Midbrain (tissue), 1 donor: ENCODE results near the gene C16orf96.
A peak's percentile ranks its signal among the peaks of the same experiment; 100 is the strongest.

Source experiments
- DNase-seq: peaks from one replicate; lab custom pipeline; 2025; lab: John Stamatoyannopoulos, UW

Gene C16orf96

DNA sequence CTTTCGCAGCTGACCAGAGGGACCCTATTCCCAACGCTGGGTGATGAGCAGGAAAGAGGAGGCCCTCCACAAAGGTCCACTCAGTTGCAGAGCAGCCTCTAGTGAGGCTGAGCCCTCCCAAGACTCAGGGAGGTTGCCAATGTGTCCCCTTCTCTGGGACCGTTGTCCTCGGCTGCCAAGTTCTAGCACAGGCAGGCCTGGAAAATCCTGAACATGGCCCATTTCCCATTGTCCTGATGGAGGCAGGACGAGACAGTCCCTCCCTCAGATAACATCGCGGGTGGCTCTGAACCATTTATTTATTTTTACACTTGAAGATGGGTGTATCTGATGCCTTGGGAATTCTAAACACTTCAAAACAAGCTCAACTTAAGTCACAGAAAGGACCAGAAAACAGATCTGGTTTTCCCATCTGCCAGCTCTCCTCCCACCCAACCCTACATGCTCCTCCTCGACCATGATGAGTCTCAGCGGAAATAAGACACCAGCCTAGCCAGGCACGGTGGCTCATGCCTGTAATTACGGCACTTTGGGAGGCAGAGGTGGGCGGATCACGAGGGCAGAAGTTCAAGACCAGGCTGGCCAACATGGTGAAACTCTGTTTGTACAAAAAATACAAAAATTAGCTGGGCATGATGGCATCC lies 30.4 kb upstream of the C16orf96 start:
- DNase-seq, result no peak

DNA sequence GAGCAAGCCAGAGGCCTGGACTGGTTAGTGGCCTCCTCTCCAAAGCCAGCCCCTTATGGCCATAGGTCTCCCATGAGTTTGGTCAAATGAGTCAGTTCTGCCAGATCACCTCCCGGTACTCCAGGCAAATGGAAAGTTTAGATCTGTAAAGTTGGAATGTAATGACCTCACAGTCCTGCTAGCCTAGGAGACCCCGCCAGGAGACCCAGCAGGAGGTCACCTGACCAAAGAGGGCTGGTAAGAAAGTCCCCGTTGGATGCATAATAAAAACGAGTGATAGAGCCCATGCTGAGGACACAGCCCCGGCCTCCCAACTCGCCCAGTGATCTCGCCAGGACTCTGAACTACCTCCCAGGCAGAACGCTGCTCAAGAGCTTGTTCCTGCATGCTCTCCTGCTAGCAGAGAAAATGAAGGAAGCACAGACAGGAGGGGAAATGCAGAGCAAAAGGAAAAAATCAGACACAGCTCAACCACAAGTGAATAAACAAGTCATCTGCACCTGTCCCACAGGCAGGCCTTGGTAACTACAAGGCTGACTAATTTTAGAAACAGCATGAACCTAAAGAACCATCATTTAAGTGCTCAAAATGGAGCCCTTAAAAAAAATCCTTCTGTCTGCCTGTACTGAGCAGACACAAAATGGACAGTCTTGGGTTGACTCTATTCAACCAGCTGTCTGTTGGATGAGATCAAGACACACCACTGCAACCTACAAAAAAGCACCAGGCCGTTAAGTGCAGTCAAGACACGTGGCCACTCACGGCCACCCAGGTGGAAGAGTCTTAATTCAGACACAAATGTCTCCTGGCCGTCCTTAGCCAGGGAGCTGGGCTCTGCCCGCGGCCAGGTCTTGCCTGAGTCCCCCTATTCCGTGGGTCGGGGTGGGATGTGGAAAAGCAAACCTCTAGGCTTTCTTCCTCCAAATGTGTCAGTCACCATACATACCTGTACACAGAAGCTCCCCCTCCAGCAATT lies 26.8 kb upstream of the C16orf96 start:
- DNase-seq, result no peak

DNA sequence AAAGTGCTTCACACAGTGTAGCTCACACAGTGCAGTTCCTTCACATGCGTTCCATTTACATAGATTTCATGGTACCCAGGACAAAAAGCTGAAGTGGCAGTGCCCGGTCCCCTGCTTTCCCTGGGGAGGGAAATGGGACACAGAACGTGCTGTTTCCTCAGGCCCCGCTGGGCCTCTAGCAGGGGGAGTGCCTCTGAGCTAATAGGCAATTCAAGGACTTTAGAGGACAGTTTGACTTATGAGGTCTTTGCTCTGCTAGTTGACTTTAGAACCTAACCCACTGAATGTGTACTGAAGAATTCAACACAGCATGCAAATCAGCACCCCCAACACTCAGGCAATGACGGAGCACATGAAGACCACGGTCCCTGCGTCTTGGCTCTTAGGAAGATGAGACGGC lies 24.3 kb upstream of the C16orf96 start:
- DNase-seq, result no peak

GRCh38 chr16:4532238-4532637 lies 23.9 kb upstream of the C16orf96 start:
- no peak for DNase-seq

DNA sequence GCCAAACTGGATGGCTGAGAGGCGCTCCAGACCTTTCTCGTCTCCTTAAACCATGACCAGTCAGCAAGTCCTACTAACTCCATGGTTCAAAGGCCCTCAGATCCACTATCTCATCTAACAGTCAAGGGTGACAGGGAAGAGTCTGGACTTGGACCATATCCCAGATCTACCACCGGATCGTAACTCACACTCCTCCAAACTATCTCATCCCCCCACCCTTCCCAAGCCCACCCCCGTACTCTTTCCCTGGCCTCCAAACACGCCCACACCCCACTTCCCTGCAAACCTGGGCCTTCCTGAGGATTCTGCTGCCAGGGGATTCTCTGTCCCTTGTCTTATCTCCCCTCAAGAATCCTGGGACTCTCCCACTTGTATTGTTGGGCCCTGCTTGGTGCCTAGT lies 22.6 kb upstream of the C16orf96 start:
- DNase-seq, result no peak

- DNase-seq, result no peak
Observed at GRCh38 chr16:4534151-4534790, 21.9 kb upstream of the C16orf96 start.

GRCh38 chr16:4535627-4536108 lies 20.5 kb upstream of the C16orf96 start:
- no peak for DNase-seq

DNA sequence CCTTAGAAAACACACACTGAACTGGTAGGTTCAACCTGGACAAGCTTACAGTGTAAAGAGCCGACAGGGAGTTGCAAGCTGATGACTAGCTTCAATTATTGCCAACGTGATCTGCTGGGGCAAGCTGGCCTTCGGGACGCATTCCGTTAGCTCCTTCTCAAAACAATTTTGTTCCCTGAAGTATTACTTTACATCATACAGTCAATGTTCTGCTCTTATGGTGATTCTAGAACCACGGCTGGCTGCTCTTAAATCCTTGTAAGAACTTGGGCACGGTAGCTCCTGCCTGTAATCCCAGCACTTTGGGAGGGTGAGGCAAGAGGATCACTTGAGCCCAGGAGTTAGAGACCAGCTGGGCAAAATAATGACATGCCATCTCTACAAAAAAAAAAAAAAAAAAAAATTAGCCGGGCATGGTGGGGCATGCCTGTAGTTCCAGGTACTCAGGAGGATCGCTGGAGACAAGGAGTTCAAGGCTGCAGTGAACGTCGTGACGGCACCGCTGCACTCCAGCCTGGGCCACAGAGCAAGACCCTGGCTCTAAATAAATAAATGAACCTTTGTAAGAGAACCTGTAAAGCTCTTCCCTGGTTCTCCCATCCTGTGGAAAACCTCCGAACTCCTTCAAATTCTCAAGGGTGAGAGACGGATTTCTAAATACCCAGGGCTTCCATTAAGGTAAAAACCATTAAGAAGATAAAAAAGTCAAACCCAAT lies 19.6 kb upstream of the C16orf96 start:
- no peak for DNase-seq

DNA sequence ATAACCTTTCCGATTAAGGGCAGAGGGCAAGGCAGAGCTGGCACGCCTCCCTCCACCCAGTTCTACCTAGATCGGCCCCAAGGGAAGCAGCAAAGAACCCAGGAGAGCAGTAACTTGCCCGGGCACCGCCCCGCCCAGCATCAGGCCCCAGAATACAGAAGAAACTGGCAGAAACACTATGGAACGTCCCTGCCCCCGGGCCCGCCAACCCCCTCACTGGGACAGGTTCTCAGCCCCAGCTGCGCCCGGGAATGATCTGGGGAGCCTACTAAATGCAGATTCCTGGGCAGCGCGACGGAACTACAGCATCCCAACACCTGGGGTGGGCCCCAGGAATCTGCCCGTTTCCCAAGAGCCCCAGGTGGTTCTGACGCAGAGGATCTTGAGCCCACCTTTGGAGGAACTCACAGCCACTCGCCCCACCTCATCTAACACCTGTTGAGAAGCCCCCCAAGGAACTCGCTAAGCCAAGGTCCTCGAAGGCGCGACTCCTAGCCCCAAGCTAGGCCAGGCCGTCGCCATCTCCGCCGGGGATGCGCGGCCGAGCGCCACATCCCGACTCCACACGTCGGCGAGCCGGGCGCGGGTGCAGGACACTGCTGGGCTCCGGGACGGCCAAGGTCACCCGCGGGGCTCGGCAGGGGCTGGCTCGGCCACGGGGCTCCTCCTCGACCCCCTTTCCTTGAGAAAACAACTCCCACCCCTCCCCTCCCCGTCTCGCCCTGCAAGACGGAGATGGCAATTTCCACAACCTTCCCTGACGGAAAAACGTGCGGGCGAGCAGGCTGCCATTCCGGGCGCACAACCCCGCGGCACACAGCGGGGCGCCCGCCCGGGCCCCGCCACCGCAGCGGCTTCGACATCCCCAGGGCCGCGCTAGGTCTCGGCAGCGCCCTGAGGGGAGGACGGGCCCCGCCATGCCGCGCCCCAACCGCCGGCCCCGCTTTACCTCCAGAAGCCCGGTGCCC lies 18.5 kb upstream of the C16orf96 start:
- DNase-seq, result no peak

DNA sequence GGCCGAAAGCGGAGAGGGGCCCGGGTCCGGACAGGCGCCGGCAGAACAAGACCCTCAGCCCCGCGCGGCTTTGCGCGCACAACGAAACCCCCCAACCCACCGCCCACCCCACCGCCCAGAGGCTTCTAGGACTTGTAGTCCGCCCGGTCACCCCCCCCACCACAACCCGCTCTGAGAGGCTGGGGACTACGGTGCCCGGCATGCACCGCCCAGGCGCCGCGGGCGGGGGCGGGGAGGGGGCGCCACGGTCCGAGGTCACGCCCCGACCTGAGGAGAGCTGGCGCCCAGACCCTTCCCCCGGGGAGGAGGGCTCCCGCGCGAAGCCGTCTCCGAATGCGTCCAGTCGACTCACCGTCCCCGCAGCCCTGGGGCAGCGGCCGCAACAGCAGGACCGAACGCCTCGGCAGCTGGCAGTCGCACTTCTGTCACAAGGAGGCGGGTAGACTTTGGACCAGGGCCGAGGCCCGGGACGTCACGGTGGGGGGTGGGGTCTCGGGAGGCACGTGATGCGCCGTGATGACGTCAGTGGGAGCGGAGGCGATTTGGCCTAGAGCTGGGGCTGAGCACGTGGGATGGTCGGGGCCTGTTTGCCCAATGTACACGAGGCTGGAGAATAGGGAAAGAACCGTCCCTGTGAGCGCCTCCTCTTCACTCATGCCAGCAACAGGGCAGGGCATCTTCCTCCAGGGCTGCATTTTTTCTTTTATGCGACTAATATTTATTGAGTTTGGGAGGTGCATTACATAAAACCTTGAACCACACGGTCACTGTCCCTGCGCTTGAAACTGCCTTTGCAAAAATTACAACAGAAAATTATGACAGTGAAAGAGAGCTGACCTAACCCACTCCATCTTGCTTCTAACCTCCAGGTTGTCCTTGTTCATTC lies 17.5 kb upstream of the C16orf96 start, which contains the start of gene CDIP1:
CDIP1 (minus strand) TSS at position 424 of the 886 bp plus-strand sequence. CDS start 24,643 bp downstream, outside the sequence.
- DNase-seq, result peak; percentile 97

DNA sequence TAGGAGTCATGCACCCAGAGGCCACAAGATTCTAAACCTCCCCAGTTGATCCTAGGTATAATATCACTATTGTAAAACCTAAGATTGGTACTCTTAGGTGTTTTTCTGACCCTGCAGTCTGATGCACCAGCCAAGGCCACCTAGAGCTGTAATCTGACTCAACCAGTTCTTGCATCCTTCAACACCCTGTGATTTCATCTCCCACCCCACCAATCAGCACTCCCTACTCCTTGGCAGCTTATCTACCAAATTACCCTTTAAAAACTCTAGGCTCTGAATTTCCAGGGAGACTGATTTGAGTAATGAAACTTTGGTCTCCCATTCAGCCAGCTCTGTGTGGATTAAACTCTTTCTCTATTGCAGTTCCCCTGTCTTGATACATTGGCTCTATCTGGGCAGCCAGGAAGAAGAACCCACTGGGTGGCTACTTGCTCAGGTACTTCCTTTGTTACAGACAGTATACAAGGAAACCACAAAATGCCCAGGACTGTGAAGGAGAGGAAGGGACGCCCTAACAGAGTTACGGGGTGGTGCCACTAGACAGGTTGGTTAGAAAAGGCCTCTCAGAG lies 16.3 kb upstream of the C16orf96 start:
- no peak for DNase-seq

- no peak for DNase-seq
Observed at GRCh38 chr16:4544473-4544872, 11.7 kb upstream of the C16orf96 start.

DNA sequence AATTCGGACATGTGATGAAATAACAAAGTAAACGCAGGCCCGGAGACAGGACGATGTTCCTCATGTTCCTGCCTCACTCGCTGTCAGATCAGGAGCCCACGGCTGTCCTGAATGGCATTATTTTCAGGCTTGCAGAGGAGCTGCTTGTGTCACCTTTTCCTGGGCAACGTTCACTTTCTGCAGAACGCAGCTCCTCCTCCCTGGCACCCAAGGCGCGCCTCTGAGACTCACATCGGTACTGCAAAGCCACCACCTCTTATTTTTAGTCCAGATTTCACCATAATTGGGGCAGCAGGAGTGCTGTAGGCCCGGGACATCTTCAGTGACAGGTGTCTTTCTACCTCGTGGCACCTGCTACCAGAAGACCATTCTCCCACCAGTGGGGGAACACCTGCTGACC lies 8.0 kb upstream of the C16orf96 start:
- no peak for DNase-seq

GRCh38 chr16:4550591-4550990 lies 5.5 kb upstream of the C16orf96 start:
- no peak for DNase-seq

GRCh38 chr16:4552541-4552940 lies 3.6 kb upstream of the C16orf96 start:
- DNase-seq, result no peak

- no peak for DNase-seq
Observed at GRCh38 chr16:4556580-4556979, 440 bp downstream of the C16orf96 start.

- DNase-seq, result no peak
Observed at GRCh38 chr16:4557973-4558372, 1.8 kb downstream of the C16orf96 start.

DNA sequence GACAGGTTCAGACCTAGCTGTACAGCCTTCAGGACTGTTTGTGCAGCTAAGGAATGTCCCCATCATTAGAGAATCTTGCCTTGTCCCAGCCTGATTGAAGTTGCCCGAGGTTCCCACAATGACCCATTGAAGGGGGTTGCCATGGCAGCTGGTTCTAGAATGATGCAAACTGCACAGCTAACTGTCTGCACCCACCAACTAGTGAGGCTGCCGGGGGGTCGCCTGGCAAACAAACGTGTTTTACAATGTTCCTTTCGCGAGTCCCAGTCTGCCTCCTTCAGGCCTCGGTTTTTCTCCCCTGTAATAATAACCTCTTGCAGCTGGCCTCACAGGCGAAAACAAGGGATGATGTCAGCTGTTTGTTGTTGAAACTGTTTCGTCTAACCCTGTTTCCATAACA lies 5.5 kb downstream of the C16orf96 start:
- DNase-seq, result peak; percentile 60

DNA sequence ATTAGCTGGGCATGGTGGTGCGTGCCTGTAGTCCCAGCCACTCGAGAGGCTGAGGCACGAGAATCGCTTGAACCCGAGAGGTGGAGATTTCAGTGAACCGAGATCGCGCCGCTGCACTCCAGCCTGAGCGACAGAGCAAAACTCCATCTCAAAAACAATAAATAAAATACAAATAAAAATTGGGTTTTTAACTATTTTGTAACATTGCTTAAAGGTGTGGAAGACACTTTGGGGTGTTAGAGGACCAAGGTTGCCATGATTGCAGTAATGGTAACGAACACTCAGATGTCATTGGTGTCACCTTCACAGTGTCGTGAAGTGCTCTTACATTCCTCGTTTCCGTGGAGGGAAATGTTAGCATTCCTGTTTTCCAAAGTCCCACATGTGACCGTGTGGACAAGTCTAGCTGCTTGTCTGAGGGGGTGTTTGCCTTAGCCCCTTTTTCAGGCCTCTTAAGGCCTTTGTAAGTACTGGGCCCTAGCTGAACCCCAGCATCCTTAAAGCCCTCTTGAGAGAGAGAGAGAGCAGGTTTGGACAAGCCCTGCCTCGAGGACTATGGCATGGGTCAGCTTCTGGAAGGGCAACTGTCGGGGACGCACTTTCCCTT lies 8.6 kb downstream of the C16orf96 start:
- DNase-seq, result no peak
